HL-60 (cell line): ENCODE data around the gene DYSF.

Source experiments
- DNase-seq, 2 experiments: peaks; one replicate each; pipeline ENCODE4 v3.0.0-alpha.2; 2010 to 2020; ENCODE audit warnings: low read depth in 1 of 2, low spot score in 1 of 2
- H3K27ac ChIP-seq: fragments of 250-450 bp; sonication (Bioruptor Pico); replicated peaks from 2 replicates; pipeline ENCODE4 v1.5.1; 2020; ENCODE audit warnings: mild to moderate bottlenecking, moderate library complexity
- H3K27me3 ChIP-seq: fragments of 250-450 bp; sonication (Bioruptor Pico); 2 replicates; pipeline ENCODE4 v1.5.1; 2021; ENCODE audit warnings: mild to moderate bottlenecking, moderate library complexity; ENCODE audit not compliant: insufficient read depth, poor library complexity, severe bottlenecking
- H3K4me3 ChIP-seq: replicated peaks from 2 replicates; pipeline ENCODE4 v1.5.1; 2011; ENCODE audit warnings: mild to moderate bottlenecking, control low read depth, low read length; ENCODE audit not compliant: insufficient read depth
- CTCF ChIP-seq: IDR thresholded peaks from one replicate; pipeline ENCODE4 v1.5.1; 2011; ENCODE audit warnings: low read length, control low read depth, inconsistent platforms; ENCODE audit not compliant: insufficient read depth
- GABPA ChIP-seq: IDR thresholded peaks from 2 replicates; pipeline ENCODE4 v1.6.1; 2012; ENCODE audit warnings: low read depth
- POLR2AphosphoS5 ChIP-seq: IDR thresholded peaks from 2 replicates; pipeline ENCODE4 v1.6.1; 2012; ENCODE audit warnings: low read depth
- REST ChIP-seq: IDR thresholded peaks from 2 replicates; pipeline ENCODE4 v1.6.1; 2012; ENCODE audit warnings: low read depth; ENCODE audit not compliant: insufficient replicate concordance
- SPI1 ChIP-seq: IDR thresholded peaks from 2 replicates; pipeline ENCODE4 v1.6.1; 2012; ENCODE audit warnings: low read depth, mild to moderate bottlenecking, borderline replicate concordance

Gene DYSF

GRCh38 chr2:71576541-71576940 is 123.2 kb downstream of the DYSF start:
- TF ChIP-seq POLR2AphosphoS5 (no peak), CTCF (no peak), SPI1 (no peak), REST (no peak), GABPA (no peak)
- H3K4me3 ChIP-seq: no peak overlapping the region

GRCh38 chr2:71577209-71577608 is 123.8 kb downstream of the DYSF start:
- Histone ChIP-seq H3K27me3 (no peaks in the 10 kb centered on the region), H3K27ac (no peak overlapping the region), H3K4me3 (no peak overlapping the region)
- no peak for TF ChIP-seq SPI1
- TF ChIP-seq REST: no peak
- TF ChIP-seq CTCF: no peak
- TF ChIP-seq POLR2AphosphoS5: no peak
- no peak for TF ChIP-seq GABPA
- DNase-seq: no peak

More at GRCh38 chr2:71576541-71576940, 123.2 kb downstream of the DYSF start:
- no peak for DNase-seq
- no peaks in the 10 kb centered on the region for H3K27me3 ChIP-seq
- H3K27ac ChIP-seq: no peak overlapping the region

GRCh38 chr2:71578767-71579342 is 125.5 kb downstream of the DYSF start:
- TF ChIP-seq SPI1 (no peak), REST (no peak)
- DNase-seq: no peak
- H3K27me3 ChIP-seq: no peaks in the 10 kb centered on the region
- H3K27ac ChIP-seq: no peak overlapping the region
- H3K4me3 ChIP-seq: no peak overlapping the region

GRCh38 chr2:71581026-71581425 is 127.7 kb downstream of the DYSF start:
- DNase-seq: no peak
- Histone ChIP-seq H3K27ac (no peak overlapping the region), H3K4me3 (no peak overlapping the region), H3K27me3 (no peaks in the 10 kb centered on the region)
- TF ChIP-seq GABPA: no peak
- no peak for TF ChIP-seq REST
- TF ChIP-seq CTCF: no peak
- no peak for TF ChIP-seq POLR2AphosphoS5
- no peak for TF ChIP-seq SPI1
